Hepatic stellate cell (primary cell): ENCODE results near the gene USP17L29.
"Not testable (repeated sequence)": the region's sequence is repeated elsewhere in the genome, so short reads cannot be mapped to it uniquely, and the experiment has no call there.

Experiments
- DNase-seq: peaks from one replicate; pipeline ENCODE4 v3.0.0; 2011; ENCODE audit warnings: low spot score

The USP17L29 gene

GRCh38 chr4:9353338-9353737 lies at the start of gene USP17L29:
Gene USP17L29, plus strand, starts transcription at chr4:9353638. Its CDS starts 0 bp downstream, at chr4:9353638.
- DNase-seq: not testable (repeated sequence)

- DNase-seq: not testable (repeated sequence)
Measured at GRCh38 chr4:9324191-9324590, 29.2 kb upstream of the USP17L29 start.

- DNase-seq: not testable (repeated sequence)
Measured at GRCh38 chr4:9324865-9325264, 28.6 kb upstream of the USP17L29 start, which contains the start of gene USP17L24. Gene USP17L24, plus strand, starts transcription at chr4:9325165. Its CDS starts 0 bp downstream, at chr4:9325165.

- DNase-seq: not testable (repeated sequence)
Measured at GRCh38 chr4:9329611-9330010, 23.8 kb upstream of the USP17L29 start, which contains the start of gene USP17L25. Gene USP17L25, plus strand, starts transcription at chr4:9329911. Its CDS starts 0 bp downstream, at chr4:9329911.

GRCh38 chr4:9334358-9334757 lies 19.1 kb upstream of the USP17L29 start, which contains the start of gene USP17L26:
Gene USP17L26, plus strand, starts transcription at chr4:9334658. Its CDS starts 0 bp downstream, at chr4:9334658.
- DNase-seq: not testable (repeated sequence)

- not testable (repeated sequence) for DNase-seq
Measured at GRCh38 chr4:9339103-9339502, 14.3 kb upstream of the USP17L29 start, which contains the start of gene USP17L5. Gene USP17L5, plus strand, starts transcription at chr4:9339403. Its CDS starts 0 bp downstream, at chr4:9339403.

- DNase-seq: not testable (repeated sequence)
Measured at GRCh38 chr4:9343848-9344247, 9.6 kb upstream of the USP17L29 start, which contains the start of gene USP17L27. Gene USP17L27, plus strand, starts transcription at chr4:9344148. Its CDS starts 0 bp downstream, at chr4:9344148.

GRCh38 chr4:9348593-9348992 lies 4.8 kb upstream of the USP17L29 start, which contains the start of gene USP17L28:
Gene USP17L28, plus strand, starts transcription at chr4:9348893. Its CDS starts 0 bp downstream, at chr4:9348893.
- not testable (repeated sequence) for DNase-seq

GRCh38 chr4:9350866-9351265 lies 2.6 kb upstream of the USP17L29 start:
- not testable (repeated sequence) for DNase-seq

GRCh38 chr4:9362829-9363228 lies 9.4 kb downstream of the USP17L29 start, which contains the start of gene USP17L30:
Gene USP17L30, plus strand, starts transcription at chr4:9363129. Its CDS starts 0 bp downstream, at chr4:9363129.
- DNase-seq: not testable (repeated sequence)

GRCh38 chr4:9379881-9380280 lies 26.4 kb downstream of the USP17L29 start:
- not testable (repeated sequence) for DNase-seq

- DNase-seq: not testable (repeated sequence)
Measured at GRCh38 chr4:9381012-9381534, 27.6 kb downstream of the USP17L29 start.

- no peak for DNase-seq
Measured at GRCh38 chr4:9384126-9384525, 30.7 kb downstream of the USP17L29 start.

- DNase-seq: not testable (repeated sequence)
Measured at GRCh38 chr4:9389001-9389400, 35.6 kb downstream of the USP17L29 start.
